IMR-90 (cell line): Measurements from ENCODE around the gene NECAB2.

Source experiments
- FOS ChIP-seq: fragments of 150-350 bp; IDR thresholded peaks from 2 replicates; pipeline ENCODE4 v1.6.1; 2016; ENCODE audit warnings: low read depth, low read length
- POLR2A ChIP-seq: IDR thresholded peaks from 2 replicates; pipeline ENCODE4 v1.6.1; 2012; ENCODE audit warnings: mild to moderate bottlenecking, low read depth, low read length
- RFX5 ChIP-seq: IDR thresholded peaks from 2 replicates; pipeline ENCODE4 v1.8.0; 2012; ENCODE audit warnings: low read depth, mild to moderate bottlenecking, low read length, moderate library complexity
- TF ChIP-seq, protein P1 (sequence below): conservative IDR thresholded peaks from 2 replicates; pipeline ENCODE4 v1.5.1; 2012; ENCODE audit warnings: mild to moderate bottlenecking, low read depth, low read length, improper control_type of control experiment

DNA sequence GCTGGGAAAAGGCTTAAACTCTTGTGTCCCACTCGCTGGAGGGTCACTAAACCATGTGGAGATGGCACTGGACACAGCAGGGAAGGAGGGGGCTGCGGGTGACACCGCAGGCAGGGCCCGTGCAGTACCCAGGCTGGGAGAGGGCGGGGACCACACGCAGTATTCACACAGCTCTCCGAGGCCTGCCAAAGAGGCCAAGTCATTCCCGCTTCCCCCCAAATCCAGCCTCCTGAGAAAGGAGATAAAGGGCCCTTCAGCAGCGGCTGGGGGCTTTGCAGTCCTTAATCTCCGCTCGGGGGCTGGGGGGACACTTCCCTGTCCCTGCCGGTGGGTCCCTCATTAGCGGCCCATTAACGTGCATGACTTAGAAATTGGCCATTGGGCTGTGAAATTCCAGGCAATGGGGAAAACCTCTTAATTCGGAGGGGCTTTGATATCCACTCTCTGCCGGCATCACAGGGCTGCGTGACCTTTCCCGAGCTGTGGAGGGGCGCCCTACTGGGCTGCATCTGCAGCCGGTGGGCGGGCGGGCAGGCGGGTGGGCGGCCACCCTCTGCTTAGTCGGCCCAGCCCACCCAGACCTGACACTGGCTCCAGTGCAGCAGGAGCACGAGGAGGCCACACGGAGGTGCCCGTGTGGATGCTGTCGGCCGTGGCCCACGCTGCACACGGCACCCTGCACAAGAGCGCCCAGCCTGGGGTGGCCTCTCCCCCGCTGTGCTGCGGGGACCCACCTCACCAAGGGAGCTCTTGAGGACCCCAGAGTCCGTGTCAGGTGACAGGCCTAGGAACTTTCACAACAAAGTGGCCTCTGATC is 77.2 kb downstream of the NECAB2 start:
- no peak for TF ChIP-seq FOS
- TF ChIP-seq, protein P1, sequence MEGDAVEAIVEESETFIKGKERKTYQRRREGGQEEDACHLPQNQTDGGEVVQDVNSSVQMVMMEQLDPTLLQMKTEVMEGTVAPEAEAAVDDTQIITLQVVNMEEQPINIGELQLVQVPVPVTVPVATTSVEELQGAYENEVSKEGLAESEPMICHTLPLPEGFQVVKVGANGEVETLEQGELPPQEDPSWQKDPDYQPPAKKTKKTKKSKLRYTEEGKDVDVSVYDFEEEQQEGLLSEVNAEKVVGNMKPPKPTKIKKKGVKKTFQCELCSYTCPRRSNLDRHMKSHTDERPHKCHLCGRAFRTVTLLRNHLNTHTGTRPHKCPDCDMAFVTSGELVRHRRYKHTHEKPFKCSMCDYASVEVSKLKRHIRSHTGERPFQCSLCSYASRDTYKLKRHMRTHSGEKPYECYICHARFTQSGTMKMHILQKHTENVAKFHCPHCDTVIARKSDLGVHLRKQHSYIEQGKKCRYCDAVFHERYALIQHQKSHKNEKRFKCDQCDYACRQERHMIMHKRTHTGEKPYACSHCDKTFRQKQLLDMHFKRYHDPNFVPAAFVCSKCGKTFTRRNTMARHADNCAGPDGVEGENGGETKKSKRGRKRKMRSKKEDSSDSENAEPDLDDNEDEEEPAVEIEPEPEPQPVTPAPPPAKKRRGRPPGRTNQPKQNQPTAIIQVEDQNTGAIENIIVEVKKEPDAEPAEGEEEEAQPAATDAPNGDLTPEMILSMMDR: no peak
- TF ChIP-seq POLR2A: no peak
- TF ChIP-seq RFX5: no peak
